ENCODE measurements around the gene TAF1L.
"Not testable (repeated sequence)": the region's sequence is repeated elsewhere in the genome, so short reads cannot be mapped to it uniquely, and the experiment has no call there.

The TAF1L gene

GRCh38 chr9:32635362-32635761 is at the start of gene TAF1L:
Gene TAF1L (minus strand): TSS chr9:32635669. CDS start chr9:32635579, 90 bp downstream.
- DNase-seq (ENCODE audit: low read depth in 2 of 2) = no peak

- no peak for DNase-seq (ENCODE audit: low read depth in 2 of 2)
Observed at GRCh38 chr9:32681751-32682150, 46.3 kb upstream of the TAF1L start.

- DNase-seq (ENCODE audit: low read depth in 2 of 2) = no peak
Observed at GRCh38 chr9:32677931-32678330, 42.5 kb upstream of the TAF1L start.

- no peak for DNase-seq (ENCODE audit: low read depth in 2 of 2)
Observed at GRCh38 chr9:32672469-32672868, 37.0 kb upstream of the TAF1L start.

DNA sequence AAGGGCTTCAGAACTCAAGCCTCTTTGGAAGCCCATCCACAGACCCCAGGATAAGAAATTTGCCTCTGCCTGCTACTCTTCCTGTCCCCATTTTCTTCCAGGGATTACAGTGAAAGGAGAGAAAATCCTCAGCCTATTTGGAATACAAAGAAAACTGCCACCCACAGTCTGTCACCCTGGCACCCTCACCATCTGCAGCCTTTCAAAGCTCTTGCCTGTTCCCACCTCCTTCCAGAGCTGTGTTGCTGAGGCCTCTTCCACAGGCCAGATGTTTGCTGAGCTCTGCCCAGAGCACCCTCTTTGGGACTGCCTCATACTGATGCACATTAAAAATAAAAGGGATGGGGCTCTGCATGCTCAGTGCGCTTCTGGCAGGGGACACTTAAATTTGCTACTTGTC is 35.9 kb upstream of the TAF1L start:
- DNase-seq (ENCODE audit: low read depth in 2 of 2) = no peak

GRCh38 chr9:32665101-32665500 is 29.6 kb upstream of the TAF1L start:
- DNase-seq (ENCODE audit: low read depth in 2 of 2) = no peak

DNA sequence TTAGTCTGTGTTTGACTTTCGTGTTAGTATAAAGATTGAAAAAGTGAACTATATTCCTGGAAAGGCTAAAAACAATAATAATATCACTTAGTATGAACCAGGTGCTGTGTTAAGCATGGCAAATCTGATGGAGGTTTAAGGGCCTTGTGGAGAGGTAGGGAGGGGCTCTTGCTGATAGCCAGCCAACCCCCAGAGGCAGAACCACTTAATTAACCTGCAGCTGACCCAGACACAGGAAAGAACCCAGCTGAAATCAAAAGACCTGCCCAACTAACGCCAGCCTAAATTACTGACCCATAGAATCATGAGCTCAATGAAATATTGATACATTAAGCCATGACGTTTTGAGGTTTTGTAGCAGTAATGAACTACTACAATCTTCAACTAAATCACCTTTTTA is 28.3 kb upstream of the TAF1L start:
- no peak for DNase-seq (ENCODE audit: low read depth in 2 of 2)

- DNase-seq (ENCODE audit: low read depth in 2 of 2) = no peak
Observed at GRCh38 chr9:32647671-32648070, 12.2 kb upstream of the TAF1L start.

GRCh38 chr9:32644698-32645097 is 9.2 kb upstream of the TAF1L start:
- DNase-seq (ENCODE audit: low read depth in 2 of 2) = no peak

GRCh38 chr9:32633151-32633550 is 2.3 kb downstream of the TAF1L start:
- not testable (repeated sequence) for DNase-seq (ENCODE audit: low read depth in 2 of 2)

GRCh38 chr9:32631991-32632390 is 3.5 kb downstream of the TAF1L start:
- no peak for DNase-seq (ENCODE audit: low read depth in 2 of 2)

DNA sequence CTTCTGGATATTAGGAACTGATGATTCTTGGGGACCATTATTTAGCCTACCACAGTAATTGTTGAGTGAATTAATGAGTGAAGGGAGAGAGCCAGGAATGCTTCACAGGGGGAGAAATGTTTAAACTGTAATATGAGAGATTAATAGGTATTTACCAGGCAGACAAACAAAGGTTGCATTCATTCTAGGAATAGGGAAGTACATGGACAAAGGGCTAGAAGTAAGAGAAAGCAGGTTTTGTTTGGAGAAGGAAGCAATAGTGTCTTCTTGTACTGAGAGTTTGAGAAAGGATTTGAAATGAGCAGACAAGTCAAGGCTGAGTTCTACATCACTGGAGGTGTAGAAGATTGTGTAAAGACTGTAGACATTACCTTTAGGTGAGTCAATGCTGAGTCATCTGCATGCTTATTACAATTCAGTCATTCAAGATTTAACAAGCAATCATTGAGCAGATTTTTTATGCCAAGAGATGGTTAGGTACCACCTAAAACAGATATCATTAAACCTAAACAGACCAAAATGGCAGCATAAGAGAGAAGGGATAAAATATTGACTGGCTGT is 8.0 kb downstream of the TAF1L start:
- no peak for DNase-seq (ENCODE audit: low read depth in 2 of 2)

GRCh38 chr9:32625320-32625719 is 10.1 kb downstream of the TAF1L start:
- DNase-seq (ENCODE audit: low read depth in 2 of 2) = no peak

DNA sequence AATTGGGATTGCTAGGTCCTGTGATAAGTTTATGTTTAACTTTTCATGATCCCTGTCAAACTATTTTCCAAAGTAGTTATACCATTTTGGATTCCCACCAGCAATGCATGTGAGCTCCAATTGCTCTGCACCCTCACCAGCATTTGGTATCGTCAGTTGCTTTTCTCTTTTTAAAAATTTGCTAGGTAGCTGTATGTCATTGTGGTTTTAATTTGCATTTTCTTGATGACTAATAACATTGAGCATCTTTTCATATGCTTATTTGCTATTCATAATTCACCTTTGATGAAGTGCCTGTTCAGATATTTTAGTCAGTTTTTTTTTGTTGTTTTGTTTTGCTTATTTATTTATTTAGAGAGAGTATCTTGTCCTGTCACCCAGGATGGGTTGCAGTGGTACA is 12.5 kb downstream of the TAF1L start:
- DNase-seq (ENCODE audit: low read depth in 2 of 2) = no peak

GRCh38 chr9:32618261-32618660 is 17.2 kb downstream of the TAF1L start:
- DNase-seq (ENCODE audit: low read depth in 2 of 2) = no peak

DNA sequence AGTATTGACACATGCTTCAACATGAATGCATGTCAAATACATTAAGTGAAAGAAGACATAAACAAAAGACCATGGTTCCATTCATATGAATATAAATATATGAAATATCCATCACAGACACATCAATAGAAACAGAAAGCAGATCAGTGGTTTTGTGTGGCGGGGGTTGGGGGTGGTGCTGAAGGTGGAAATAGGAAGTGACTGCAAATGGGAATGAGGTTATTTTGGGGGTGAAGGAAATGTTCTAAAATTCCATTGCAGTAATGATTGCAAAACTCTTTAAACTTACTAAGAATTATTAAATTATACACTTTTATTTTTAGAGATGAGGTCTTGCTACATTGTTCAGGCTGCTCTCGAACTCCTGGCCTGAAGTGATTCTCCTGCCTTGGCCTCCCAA is 28.7 kb downstream of the TAF1L start:
- no peak for DNase-seq (ENCODE audit: low read depth in 2 of 2)

DNA sequence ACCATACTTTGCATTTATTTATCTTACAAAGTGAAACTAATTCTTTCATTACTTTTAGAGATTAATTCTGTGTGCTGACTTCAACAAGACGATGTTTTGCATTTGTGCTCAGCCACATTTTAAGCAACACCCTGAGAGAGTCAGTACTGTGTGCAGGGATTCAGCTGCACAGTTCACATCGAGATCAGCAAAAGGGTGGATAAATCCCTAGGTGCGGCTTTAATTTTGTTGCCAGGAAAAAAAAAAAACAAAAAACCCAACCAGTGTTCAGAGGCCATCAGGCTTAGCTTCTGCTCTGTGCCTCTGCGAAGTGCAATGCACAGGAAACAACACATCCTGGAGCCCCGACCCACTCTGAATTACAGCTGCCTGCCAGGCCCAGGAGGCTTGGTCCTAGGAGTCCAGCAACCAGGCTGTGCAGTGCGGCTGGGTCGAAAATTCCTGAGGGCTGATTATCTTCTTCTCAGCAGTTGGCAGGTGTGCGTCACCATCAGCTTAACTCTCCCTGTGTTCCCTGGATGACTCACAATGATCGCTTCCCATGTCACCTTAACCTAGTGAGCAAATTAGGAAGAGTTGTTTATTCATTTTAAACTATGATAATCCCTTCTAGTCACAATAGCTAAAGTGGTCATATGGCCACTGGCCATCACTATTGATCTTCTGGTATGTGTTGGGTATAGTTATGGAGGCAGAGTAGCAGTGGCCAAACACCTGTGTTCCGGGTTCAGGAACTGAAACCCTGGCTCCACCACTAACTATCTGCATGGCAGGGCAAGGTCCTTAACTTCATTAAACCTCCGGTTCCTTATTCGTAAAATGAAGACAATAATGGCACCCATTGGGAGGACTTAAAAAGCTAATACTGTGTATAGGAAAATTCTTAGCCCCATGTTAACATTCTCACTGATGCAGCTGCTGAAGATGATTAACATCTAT is 31.3 kb downstream of the TAF1L start:
- no peak for DNase-seq (ENCODE audit: low read depth in 2 of 2)

DNA sequence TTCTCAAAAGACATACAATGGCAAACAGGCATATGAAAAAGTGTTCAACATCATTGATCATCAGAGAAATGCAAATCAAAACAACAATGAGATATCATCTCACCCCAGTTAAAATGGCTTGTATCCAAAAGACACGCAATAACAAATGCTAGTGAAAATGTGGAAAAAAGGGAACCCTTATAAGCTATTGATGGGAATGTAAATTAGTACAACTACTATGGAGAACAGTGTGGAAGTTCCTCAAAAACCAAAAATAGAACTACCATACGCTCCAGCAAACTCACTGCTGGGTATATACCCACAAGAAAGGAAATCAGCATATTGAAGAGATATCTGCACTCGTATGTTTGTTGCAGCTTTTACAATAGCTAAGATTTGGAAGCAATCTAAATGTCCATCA is 36.4 kb downstream of the TAF1L start:
- DNase-seq (ENCODE audit: low read depth in 2 of 2) = not testable (repeated sequence)

DNA sequence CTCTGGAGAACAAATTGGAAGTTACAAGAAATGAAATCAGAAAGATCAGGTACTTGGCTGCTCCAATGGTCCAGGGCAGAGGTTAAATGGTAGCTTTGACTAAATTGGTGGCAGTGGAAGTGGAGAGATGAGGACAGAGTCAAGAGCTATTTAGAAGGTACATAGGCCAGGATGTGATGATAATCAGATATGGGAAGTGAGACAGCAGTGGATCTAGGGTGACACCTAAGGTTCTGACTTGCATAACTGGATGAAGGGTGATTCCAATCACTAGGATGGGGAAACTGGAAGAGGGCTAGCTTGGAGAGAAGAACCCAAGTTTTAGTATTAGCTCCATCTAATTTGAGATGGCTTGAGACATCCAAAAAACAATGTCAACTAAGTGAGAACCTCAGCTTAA is 38.5 kb downstream of the TAF1L start:
- DNase-seq (ENCODE audit: low read depth in 2 of 2) = no peak

DNA sequence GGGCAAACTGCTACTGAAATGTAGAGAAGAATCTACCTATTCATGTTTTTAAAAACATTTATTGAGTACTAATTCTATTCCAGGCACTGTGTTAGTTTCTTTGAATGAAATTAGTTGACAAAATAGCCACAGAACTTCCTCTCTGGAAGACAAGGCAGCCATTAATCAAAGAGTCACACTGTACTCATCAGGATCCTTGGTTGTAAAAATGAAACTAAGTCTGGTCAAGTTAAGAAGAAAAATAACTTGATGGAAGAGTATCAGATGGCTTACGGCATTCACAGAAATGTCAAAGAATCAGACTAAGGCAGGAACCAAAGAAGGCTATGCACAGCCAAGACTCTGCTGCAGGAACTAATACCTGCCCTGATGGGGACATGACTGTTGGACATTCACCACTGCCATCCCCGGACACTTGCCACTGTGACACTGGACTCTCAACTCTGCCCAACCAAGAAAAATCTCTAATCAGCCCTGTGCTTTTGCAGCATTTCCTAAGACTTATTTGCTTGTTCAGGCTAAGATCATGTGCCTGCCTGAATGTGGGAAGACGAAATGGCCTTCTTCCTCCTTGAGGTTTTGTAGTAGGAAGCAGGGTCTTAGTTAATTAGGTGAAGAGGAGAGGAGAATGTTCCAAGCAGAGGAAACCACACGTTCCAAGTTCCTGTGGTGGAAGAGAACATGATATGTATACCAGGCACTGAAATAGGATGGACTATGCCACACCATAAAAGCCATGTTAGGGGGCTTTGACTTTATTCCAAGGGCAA is 39.2 kb downstream of the TAF1L start:
- no peak for DNase-seq (ENCODE audit: low read depth in 2 of 2)

GRCh38 chr9:32590898-32591297 is 44.6 kb downstream of the TAF1L start:
- DNase-seq (ENCODE audit: low read depth in 2 of 2) = no peak

DNA sequence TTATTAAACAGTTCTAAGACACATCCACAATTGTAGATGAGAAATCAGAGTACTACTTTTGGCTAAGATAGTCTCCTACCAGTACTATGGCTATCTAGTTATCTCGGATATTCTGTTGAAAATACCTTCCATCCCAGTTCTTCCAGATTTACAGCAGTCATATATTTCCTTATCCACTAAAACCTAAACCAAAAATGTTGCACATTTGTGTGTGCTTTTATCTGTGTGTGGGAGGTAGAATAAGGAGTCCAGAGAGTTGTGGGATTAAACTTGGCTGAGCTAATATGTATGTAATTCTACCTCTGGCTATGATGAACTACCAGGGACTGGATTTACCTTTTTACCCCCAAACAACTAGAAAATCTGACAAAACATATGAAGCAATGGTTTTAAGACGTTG is 45.0 kb downstream of the TAF1L start:
- DNase-seq (ENCODE audit: low read depth in 2 of 2) = no peak

Measured in stimulated activated CD8-positive, alpha-beta memory T cell treated with anti-CD3 and anti-CD28 coated beads, Interleukin-7, amount 100 ng/mL, for 4 hours (primary cell).